Measurements from ENCODE around the gene CHSY3.
A peak's percentile ranks its signal among the peaks of the same experiment; 100 is the strongest.

GRCh38 chr5:130141659-130142320, 237.5 kb downstream of the CHSY3 start:
- TF ChIP-seq HNF4G (IDR thresholded peaks at IDR 0.05) (no peak), TAF1 (conservative IDR thresholded peaks at IDR 0.05) (no peak), CTCF (IDR thresholded peaks at IDR 0.05; ENCODE audit: low read depth, low read length, missing input control) (peak; percentile 43), GABPA (IDR thresholded peaks at IDR 0.05 in 1 of 2, conservative IDR thresholded peaks at IDR 0.05 in 1 of 2) (no peak), EGR1 (IDR thresholded peaks at IDR 0.05; ENCODE audit: low read depth in 2 of 2) (no peak), REST (IDR thresholded peaks at IDR 0.05) (no peak), RAD21 (IDR thresholded peaks at IDR 0.05) (peak; percentile 73 to 79), ZBTB33 (IDR thresholded peaks at IDR 0.05) (no peak)

All from liver (tissue), 3 donors.